Fibroblast of villous mesenchyme (primary cell): ENCODE measurements around the gene PVRIG. TPM values are rescaled to one million over a fixed set of nuclear protein-coding genes. Genes with fewer than 3 reads are reported as not detected.
"Not testable (repeated sequence)": the region's sequence is repeated elsewhere in the genome, so short reads cannot be mapped to it uniquely, and the experiment has no call there.

Source experiments
- DNase-seq: peaks from one replicate; pipeline ENCODE4 v3.0.0-alpha.2; 2010; ENCODE audit warnings: low read depth
- H3K4me3 ChIP-seq: 2 replicates; pipeline ENCODE4 v1.5.1; 2011; ENCODE audit warnings: low read depth, mild to moderate bottlenecking, low read length
- total RNA-seq: library from RNA; depleted of rRNA; stranded (reverse); fragments of >200 nt; gene quantifications from 2 replicates; pipeline ENCODE4 v1.2.3, GENCODE V29; 2012
- TF ChIP-seq, protein P1 (sequence below): IDR thresholded peaks from 2 replicates; pipeline ENCODE4 v1.5.1; 2012; ENCODE audit warnings: low read depth, mild to moderate bottlenecking, low read length; ENCODE audit not compliant: insufficient read depth

The PVRIG gene
- total RNA-seq, 1 donor = not detected

DNA sequence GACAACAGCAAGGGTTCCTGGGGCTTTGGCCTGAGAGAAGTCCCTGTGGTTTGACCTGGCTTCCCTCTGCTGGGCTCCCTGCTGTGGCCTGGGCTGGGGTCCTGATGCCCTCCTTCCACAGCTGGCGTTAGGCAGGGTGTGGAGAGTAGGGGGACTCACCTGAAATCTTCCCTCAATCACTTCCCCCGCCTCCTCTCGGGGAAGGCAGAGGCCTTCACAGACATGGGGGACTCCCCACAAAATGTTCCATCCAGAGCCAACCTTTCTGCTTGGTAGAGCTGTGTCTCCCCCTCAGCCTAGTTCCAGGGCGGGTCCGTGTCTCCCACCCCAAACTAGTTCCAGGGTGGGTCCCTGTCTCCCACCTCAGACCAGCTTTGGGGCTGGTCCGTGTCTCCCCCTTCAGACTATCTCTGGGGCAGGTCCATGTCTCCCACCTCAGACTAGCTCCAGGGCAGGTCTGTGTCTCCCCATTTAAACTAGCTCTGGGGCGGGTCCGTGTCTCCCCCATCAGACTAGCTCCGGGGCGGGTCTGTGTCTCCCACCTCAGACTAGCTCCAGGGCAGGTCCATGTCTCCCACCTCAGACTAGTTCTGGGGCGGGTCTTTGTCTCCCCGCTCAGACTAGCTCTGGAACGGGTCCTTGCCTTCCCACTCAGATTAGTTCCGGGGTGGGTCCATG lies 2.2 kb downstream of the PVRIG start:
- no peak overlapping the region for H3K4me3 ChIP-seq
- TF ChIP-seq, protein P1, sequence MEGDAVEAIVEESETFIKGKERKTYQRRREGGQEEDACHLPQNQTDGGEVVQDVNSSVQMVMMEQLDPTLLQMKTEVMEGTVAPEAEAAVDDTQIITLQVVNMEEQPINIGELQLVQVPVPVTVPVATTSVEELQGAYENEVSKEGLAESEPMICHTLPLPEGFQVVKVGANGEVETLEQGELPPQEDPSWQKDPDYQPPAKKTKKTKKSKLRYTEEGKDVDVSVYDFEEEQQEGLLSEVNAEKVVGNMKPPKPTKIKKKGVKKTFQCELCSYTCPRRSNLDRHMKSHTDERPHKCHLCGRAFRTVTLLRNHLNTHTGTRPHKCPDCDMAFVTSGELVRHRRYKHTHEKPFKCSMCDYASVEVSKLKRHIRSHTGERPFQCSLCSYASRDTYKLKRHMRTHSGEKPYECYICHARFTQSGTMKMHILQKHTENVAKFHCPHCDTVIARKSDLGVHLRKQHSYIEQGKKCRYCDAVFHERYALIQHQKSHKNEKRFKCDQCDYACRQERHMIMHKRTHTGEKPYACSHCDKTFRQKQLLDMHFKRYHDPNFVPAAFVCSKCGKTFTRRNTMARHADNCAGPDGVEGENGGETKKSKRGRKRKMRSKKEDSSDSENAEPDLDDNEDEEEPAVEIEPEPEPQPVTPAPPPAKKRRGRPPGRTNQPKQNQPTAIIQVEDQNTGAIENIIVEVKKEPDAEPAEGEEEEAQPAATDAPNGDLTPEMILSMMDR = no peak
- DNase-seq = no peak

- DNase-seq = no peak
- H3K4me3 ChIP-seq = no peak overlapping the region
- TF ChIP-seq, protein P1 = no peak
Measured at GRCh38 chr7:100222445-100223132, 2.8 kb downstream of the PVRIG start.

GRCh38 chr7:100223376-100223927 lies 3.7 kb downstream of the PVRIG start:
- not testable (repeated sequence) for DNase-seq

GRCh38 chr7:100224891-100225290 lies 5.1 kb downstream of the PVRIG start:
- not testable (repeated sequence) for H3K4me3 ChIP-seq, DNase-seq

More at GRCh38 chr7:100223376-100223927, 3.7 kb downstream of the PVRIG start:
- H3K4me3 ChIP-seq = not testable (repeated sequence)

- not testable (repeated sequence) for H3K4me3 ChIP-seq, DNase-seq
Measured at GRCh38 chr7:100234660-100235317, 15.0 kb downstream of the PVRIG start.

GRCh38 chr7:100239975-100240374 lies 20.2 kb downstream of the PVRIG start:
- not testable (repeated sequence) for DNase-seq, H3K4me3 ChIP-seq

- peak; percentile 3 for DNase-seq
- H3K4me3 ChIP-seq = not testable (repeated sequence)
Measured at GRCh38 chr7:100243385-100243784, 23.6 kb downstream of the PVRIG start.

DNA sequence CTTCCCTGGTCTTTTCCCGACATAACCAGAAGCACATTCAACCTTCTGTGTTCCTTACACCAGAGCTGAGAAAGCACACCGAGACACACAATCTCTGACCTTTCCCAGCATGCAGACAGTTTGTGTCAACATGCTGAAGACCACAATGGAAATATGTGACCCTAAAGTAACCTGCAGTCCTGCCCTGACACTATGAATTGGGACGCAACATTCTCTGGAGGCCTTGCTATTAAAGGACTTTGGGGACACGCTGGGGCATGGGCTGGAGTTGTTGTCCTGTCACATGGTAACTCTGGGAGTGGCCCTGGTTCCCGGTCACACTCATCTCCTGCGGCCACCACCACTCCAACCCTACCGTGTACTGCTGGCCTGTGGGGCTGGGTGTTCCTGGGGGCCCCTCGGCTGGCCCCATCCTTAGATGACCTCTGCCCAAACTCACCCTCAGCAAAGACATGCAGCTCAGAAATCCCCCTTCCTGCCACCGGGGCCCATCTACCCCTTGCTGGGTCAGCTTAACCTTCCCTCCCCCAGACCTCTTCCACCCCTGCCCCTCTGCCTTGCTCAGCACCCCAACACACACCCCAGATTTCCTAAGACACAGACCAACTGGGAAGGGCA lies 25.3 kb downstream of the PVRIG start:
- DNase-seq, H3K4me3 ChIP-seq: not testable (repeated sequence)

DNA sequence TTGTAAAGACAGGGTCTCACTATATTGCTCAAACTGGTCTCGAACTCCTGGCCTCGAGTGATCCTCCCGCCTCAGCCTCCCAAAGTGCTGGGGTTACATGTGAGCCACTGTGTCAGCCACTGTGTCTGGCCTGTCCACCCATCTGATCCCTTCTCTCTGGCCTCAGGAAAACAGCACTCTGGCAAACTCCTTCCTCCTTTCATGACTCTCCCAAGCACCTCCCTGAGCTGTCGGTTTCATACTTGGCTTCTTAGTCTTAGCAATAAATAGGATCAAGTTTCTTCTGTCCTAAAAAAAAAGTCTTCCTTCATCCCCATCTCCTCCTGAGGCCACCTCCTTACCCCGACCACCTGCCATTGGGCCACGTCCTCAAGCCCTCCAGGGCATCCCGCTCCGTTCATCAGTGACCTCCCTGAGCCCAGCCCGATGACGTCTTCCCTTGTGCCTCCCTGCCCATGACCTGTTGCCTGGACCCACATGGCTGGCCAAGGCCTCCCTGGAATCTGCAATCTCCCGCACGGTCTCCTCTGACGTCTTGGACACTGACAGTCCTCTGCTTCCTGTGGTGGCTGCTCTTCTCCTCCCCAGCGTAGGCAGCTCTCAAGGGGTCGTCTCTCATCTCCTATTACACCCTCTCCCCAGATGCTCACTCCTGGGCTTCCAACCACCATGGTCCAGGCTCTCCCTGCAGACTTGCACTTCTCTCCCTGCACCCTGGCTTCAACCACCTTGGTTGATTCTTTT lies 26.5 kb downstream of the PVRIG start:
- not testable (repeated sequence) for H3K4me3 ChIP-seq, DNase-seq

DNA sequence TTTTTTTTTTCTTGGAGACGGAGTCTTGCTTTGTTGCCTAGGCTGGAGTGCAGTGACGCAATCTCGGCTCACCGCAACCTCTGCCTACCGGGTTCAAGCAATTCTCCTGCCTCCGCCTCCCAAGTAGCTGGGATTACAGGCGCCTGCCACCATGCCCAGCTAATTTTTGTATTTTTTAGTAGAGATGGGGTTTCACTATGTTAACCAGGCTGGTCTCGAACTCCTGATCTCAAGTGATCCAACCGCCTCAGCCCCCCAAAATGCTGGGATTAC lies 27.1 kb downstream of the PVRIG start:
- not testable (repeated sequence) for DNase-seq

More for the DNA sequence above, 27.1 kb downstream of the PVRIG start:
- not testable (repeated sequence) for H3K4me3 ChIP-seq
